Adrenal gland (tissue), 12 donors: ENCODE results near the gene ECT2L. TPM values are rescaled to one million over a fixed set of nuclear protein-coding genes. Genes with fewer than 3 reads are reported as not detected.

Experiments
- DNase-seq, 7 donors: peaks; one replicate each; pipeline ENCODE4 v3.0.0-alpha.2; 2019 to 2020
- H3K27ac ChIP-seq, 5 donors: fragments of 200-600 bp; sonication (generic) in 4 of 5; 1 replicate in 3 of 5; 2 replicates in 2 of 5; pipeline versions ENCODE4 v1.5.1 to v1.8.0; 2016 to 2020; ENCODE audit warnings: mild to moderate bottlenecking in 1 of 5
- H3K27me3 ChIP-seq: fragments of 200-600 bp; 2 replicates; pipeline ENCODE4 v1.8.0; 2021
- H3K36me3 ChIP-seq, 2 donors: fragments of 200-600 bp; replicated peaks in 1 of 2; 1 replicate in 1 of 2; 2 replicates in 1 of 2; pipeline versions ENCODE4 v1.5.1 to v1.8.0; 2018 to 2022
- H3K4me1 ChIP-seq, 2 donors: fragments of 200-600 bp; replicated peaks in 1 of 2; 1 replicate in 1 of 2; 2 replicates in 1 of 2; pipeline versions ENCODE4 v1.5.1 to v1.8.0; 2018 to 2021
- H3K4me3 ChIP-seq, 4 donors: fragments of 200-600 bp; sonication (generic) in 3 of 4; one replicate each; pipeline ENCODE4 v1.5.1; 2016 to 2018
- H3K9me3 ChIP-seq, 3 donors: fragments of 200-600 bp; sonication (generic) in 1 of 3; replicated peaks in 1 of 3; 1 replicate in 2 of 3; 2 replicates in 1 of 3; pipeline versions ENCODE4 v1.5.1 to v1.8.0; 2016 to 2021
- POLR2A ChIP-seq, 2 donors: fragments of 450-650 bp; IDR thresholded peaks; one replicate each; pipeline ENCODE4 v1.6.1; 2017; ENCODE audit warnings: antibody characterized with exemption in 2 of 2, mild to moderate bottlenecking in 2 of 2, moderate library complexity in 1 of 2
- WGBS, 4 donors: extraction: QIAGEN DNeasy Blood & Tissue Kit in 2 of 4; methylation state at CpG; one replicate each; pipeline versions ENCODE4 v1.1.5 to v1.1.7; 2013 to 2017; 5-methylcytosine and 5-hydroxymethylcytosine counted together
- intact Hi-C, 2 donors: fragments of 100-400 bp; cut with DNase I; formaldehyde crosslinking; loops; one replicate each; pipeline versions ENCODE4 v1.14.1 to v1.15.0; 2022 to 2023
- polyA plus RNA-seq, 3 donors: library from polyadenylated mRNA; stranded (reverse); fragments of 200-250 nt in 2 of 3; fragments of 350-450 nt in 1 of 3; fragmentation: Illumina TruSeq in 1 of 3; extraction: RNeasy Lipid Tissue Mini Kit (QIAGEN cat#74804) in 1 of 3; gene quantifications; one replicate each; pipeline ENCODE4 v1.2.3, GENCODE V29; 2013 to 2014
- total RNA-seq, 9 donors: library from RNA; depleted of rRNA in 4 of 9; stranded (reverse); fragments of >200 nt in 4 of 9; fragments of 120-200 nt in 1 of 9; fragmentation: NEBNext Ultra II Directional in 1 of 9; extraction: Animal tissue kit (Norgen Biotek cat#: 25700) in 1 of 9; gene quantifications; one replicate each; pipeline versions ENCODE4 v1.1.0 to v1.2.4, GENCODE V29; 2013 to 2023
- TF ChIP-seq, protein P1 (sequence below), 6 experiments: fragments of 450-650 bp in 4 of 6; fragments of 200-600 bp in 2 of 6; sonication (generic) in 1 of 6; IDR thresholded peaks; 1 replicate in 5 of 6; 2 replicates in 1 of 6; pipeline versions ENCODE4 v1.5.1 to v1.8.0; 2016 to 2021; ENCODE audit warnings: antibody characterized with exemption in 6 of 6, mild to moderate bottlenecking in 2 of 6, moderate library complexity in 1 of 6
- donor health status: healthy with polysubstance abuse.
- donor health status: Bipolar disorder and iron deficiency.
- donor health status: DM: yes; HTN: yes; CAD: no.
- donor health status: DM: no; HTN: no; CAD: no.
- donor health status: DM: no; HTN: no; CAD: no.
- donor health status: DM: yes; HTN: yes; CAD: no.

Gene ECT2L
- total and polyA plus RNA-seq, 12 donors = 0.06 to 1.3 (median 0.20) TPM; not detected in 4

DNA sequence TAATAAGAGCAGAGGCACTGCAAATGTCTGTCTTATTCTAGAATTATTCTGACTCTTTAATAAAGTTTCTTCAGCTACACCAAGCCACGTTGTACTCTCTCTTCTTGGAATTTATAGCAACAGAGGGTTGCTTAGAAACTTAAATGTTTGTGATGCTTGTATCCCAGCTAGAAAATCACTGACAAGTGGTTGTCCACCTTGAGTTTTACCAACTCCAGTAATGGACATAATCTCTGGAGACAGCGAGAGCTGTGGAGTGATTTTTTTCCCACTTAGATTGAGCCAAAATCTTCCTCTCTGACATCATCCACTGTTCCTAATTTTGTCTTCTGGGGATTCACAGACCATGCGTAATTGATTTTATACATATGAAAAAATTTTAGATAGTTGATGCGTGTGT is 8.0 kb downstream of the ECT2L start:
- Histone ChIP-seq H3K27ac (no peak overlapping the region), H3K4me1 (no peaks in the 10 kb centered on the region), H3K36me3 (no peaks in the 10 kb centered on the region), H3K27me3 (no peaks in the 10 kb centered on the region), H3K4me3 (no peak overlapping the region), H3K9me3 (no peaks in the 10 kb centered on the region)
- TF ChIP-seq POLR2A (IDR thresholded peaks at IDR 0.05) = no peak
- TF ChIP-seq, protein P1, sequence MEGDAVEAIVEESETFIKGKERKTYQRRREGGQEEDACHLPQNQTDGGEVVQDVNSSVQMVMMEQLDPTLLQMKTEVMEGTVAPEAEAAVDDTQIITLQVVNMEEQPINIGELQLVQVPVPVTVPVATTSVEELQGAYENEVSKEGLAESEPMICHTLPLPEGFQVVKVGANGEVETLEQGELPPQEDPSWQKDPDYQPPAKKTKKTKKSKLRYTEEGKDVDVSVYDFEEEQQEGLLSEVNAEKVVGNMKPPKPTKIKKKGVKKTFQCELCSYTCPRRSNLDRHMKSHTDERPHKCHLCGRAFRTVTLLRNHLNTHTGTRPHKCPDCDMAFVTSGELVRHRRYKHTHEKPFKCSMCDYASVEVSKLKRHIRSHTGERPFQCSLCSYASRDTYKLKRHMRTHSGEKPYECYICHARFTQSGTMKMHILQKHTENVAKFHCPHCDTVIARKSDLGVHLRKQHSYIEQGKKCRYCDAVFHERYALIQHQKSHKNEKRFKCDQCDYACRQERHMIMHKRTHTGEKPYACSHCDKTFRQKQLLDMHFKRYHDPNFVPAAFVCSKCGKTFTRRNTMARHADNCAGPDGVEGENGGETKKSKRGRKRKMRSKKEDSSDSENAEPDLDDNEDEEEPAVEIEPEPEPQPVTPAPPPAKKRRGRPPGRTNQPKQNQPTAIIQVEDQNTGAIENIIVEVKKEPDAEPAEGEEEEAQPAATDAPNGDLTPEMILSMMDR (IDR thresholded peaks at IDR 0.05) = no peak
- no peak for DNase-seq
- intact Hi-C loops = no loop called here
- WGBS, 4 donors = 65 to 80% (median 74%) methylated on average over 4 of the region's 4 CpGs

GRCh38 chr6:138805016-138805765 is 9.3 kb downstream of the ECT2L start:
- no peaks in the 10 kb centered on the region for H3K4me1 ChIP-seq
- intact Hi-C loops = no loop called here
- H3K36me3 ChIP-seq = no peaks in the 10 kb centered on the region
- H3K4me3 ChIP-seq = no peak overlapping the region
- no peak overlapping the region for H3K27ac ChIP-seq
- no peak for DNase-seq
- H3K9me3 ChIP-seq = no peaks in the 10 kb centered on the region
- 80 to 90% (median 86%) methylated on average over 9 of the region's 9 CpGs for WGBS, 4 donors
- TF ChIP-seq, protein P1 (IDR thresholded peaks at IDR 0.05) = no peak
- no peak for TF ChIP-seq POLR2A (IDR thresholded peaks at IDR 0.05)
- H3K27me3 ChIP-seq = no peaks in the 10 kb centered on the region

GRCh38 chr6:138806889-138807288 is 11.0 kb downstream of the ECT2L start:
- no peak overlapping the region for H3K27ac ChIP-seq
- WGBS, 4 donors = 87 to 100% (median 92%) methylated on average over 1 of the region's 1 CpG

DNA sequence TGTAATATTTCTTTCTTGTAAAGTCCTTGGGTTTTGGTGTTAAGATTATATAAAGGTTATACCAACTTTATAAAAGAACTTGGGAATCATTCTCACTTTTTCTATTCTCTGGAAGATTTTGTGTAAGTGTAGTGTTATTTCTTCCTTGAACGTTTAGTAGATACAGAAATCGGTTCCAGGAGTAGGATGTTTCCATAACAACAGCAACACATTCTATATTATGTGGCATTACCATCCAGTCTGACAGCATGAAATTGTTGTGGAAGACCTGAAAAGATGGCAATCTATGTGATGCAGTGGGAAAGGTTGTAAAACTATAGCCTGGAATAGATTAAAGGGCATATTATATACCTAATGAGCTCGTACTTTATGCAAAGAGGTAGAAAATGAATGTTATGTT is 13.8 kb downstream of the ECT2L start:
- TF ChIP-seq POLR2A (IDR thresholded peaks at IDR 0.05) = no peak
- TF ChIP-seq, protein P1 (IDR thresholded peaks at IDR 0.05) = no peak
- Histone ChIP-seq H3K27ac (no peak overlapping the region), H3K4me3 (no peak overlapping the region), H3K9me3 (no peaks in the 10 kb centered on the region), H3K4me1 (no peaks in the 10 kb centered on the region), H3K27me3 (no peaks in the 10 kb centered on the region), H3K36me3 (no peaks in the 10 kb centered on the region)
- WGBS, 4 donors = 81 to 89% (median 84%) methylated on average over 3 of the region's 3 CpGs
- DNase-seq = no peak
- intact Hi-C loops = loop anchor here in 1 of 2 donors (5.0 to 10.0 kb wide), 2 partner anchors 178 to 555 kb away; partner anchors contain the start of gene REPS1

More at GRCh38 chr6:138806889-138807288, 11.0 kb downstream of the ECT2L start:
- Histone ChIP-seq H3K36me3 (no peaks in the 10 kb centered on the region), H3K9me3 (no peaks in the 10 kb centered on the region), H3K4me3 (no peak overlapping the region), H3K27me3 (no peaks in the 10 kb centered on the region), H3K4me1 (no peaks in the 10 kb centered on the region)
- no peak for TF ChIP-seq POLR2A (IDR thresholded peaks at IDR 0.05)
- TF ChIP-seq, protein P1 (IDR thresholded peaks at IDR 0.05) = no peak
- no peak for DNase-seq
- intact Hi-C loops = no loop called here
